ENCODE measurements around the gene NCKAP1.
"Not testable (repeated sequence)": the region's sequence is repeated elsewhere in the genome, so short reads cannot be mapped to it uniquely, and the experiment has no call there.

The NCKAP1 gene

DNA sequence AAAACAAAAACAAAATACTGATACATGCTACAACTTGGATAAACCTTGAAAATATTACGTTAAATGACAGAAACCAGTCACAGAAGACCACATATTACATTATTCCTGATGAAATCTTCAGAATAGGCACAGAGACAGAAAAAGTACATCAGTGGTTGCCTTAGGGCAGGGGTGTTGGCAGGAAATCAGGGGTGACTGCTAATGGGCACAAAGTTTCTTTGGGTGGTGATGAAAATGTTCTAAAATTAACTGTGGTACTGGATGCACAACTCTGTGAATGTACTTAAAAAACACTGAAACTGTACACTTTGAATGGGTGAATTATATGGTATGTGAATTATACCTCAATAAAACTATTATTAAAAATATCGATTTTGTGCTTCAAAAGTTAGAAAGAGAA is 16.6 kb downstream of the NCKAP1 start:
- no peak overlapping the region for H3K4me3 ChIP-seq (ENCODE audit: low read depth, low read length)
- DNase-seq (ENCODE audit: low read depth): no peak
- TF ChIP-seq, protein P1, sequence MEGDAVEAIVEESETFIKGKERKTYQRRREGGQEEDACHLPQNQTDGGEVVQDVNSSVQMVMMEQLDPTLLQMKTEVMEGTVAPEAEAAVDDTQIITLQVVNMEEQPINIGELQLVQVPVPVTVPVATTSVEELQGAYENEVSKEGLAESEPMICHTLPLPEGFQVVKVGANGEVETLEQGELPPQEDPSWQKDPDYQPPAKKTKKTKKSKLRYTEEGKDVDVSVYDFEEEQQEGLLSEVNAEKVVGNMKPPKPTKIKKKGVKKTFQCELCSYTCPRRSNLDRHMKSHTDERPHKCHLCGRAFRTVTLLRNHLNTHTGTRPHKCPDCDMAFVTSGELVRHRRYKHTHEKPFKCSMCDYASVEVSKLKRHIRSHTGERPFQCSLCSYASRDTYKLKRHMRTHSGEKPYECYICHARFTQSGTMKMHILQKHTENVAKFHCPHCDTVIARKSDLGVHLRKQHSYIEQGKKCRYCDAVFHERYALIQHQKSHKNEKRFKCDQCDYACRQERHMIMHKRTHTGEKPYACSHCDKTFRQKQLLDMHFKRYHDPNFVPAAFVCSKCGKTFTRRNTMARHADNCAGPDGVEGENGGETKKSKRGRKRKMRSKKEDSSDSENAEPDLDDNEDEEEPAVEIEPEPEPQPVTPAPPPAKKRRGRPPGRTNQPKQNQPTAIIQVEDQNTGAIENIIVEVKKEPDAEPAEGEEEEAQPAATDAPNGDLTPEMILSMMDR (IDR thresholded peaks at IDR 0.05; ENCODE audit: insufficient read depth, low read depth, low read length, missing control alignments): no peak

GRCh38 chr2:183019718-183020442 is 18.4 kb downstream of the NCKAP1 start:
- TF ChIP-seq, protein P1 (IDR thresholded peaks at IDR 0.05; ENCODE audit: insufficient read depth, low read depth, low read length, missing control alignments): no peak
- H3K4me3 ChIP-seq (ENCODE audit: low read depth, low read length): no peak overlapping the region
- DNase-seq (ENCODE audit: low read depth): no peak

GRCh38 chr2:183017845-183018244 is 20.4 kb downstream of the NCKAP1 start:
- not testable (repeated sequence) for DNase-seq (ENCODE audit: low read depth); H3K4me3 ChIP-seq (ENCODE audit: low read depth, low read length)

DNA sequence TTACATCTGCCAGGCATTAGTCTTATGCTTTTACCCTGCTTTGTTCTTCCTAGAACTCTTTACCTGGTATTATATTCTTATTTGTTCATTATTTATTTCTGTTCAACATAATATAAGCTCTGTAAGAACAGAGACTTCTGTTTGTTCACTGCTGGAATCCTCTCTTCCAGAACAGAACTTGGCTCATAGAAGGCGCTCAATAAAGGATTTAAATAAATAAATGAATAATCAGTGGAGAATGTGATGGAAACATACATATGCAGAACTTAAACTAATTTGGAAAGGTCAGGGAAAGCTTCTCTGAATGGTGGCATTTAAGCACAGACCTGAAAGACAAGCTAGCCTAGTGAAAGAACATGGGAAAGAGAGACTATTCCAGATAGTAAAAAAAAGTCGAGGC is 24.3 kb downstream of the NCKAP1 start:
- TF ChIP-seq, protein P1 (IDR thresholded peaks at IDR 0.05; ENCODE audit: insufficient read depth, low read depth, low read length, missing control alignments): no peak

GRCh38 chr2:183011743-183012142 is 26.5 kb downstream of the NCKAP1 start:
- TF ChIP-seq, protein P1 (IDR thresholded peaks at IDR 0.05; ENCODE audit: insufficient read depth, low read depth, low read length, missing control alignments): no peak
- no peak for DNase-seq (ENCODE audit: low read depth)
- H3K4me3 ChIP-seq (ENCODE audit: low read depth, low read length): no peak overlapping the region

More for the DNA sequence above, 24.3 kb downstream of the NCKAP1 start:
- H3K4me3 ChIP-seq (ENCODE audit: low read depth, low read length): no peak overlapping the region
- no peak for DNase-seq (ENCODE audit: low read depth)

GRCh38 chr2:183010112-183010511 is 28.1 kb downstream of the NCKAP1 start:
- DNase-seq (ENCODE audit: low read depth): no peak
- no peak overlapping the region for H3K4me3 ChIP-seq (ENCODE audit: low read depth, low read length)
- TF ChIP-seq, protein P1 (IDR thresholded peaks at IDR 0.05; ENCODE audit: insufficient read depth, low read depth, low read length, missing control alignments): no peak

- no peak overlapping the region for H3K4me3 ChIP-seq (ENCODE audit: low read depth, low read length)
- DNase-seq (ENCODE audit: low read depth): no peak
- TF ChIP-seq, protein P1 (IDR thresholded peaks at IDR 0.05; ENCODE audit: insufficient read depth, low read depth, low read length, missing control alignments): no peak
These were observed 28.9 kb downstream of the NCKAP1 start for GRCh38 chr2:183009249-183009899.

All from GM12865 (cell line).